Liver (tissue), 2 donors: ENCODE data around the gene SCLY.

Experiments
- CTCF ChIP-seq: fragments of 150-350 bp; IDR thresholded peaks from 2 replicates; pipeline ENCODE4 v1.5.1; 2017; ENCODE audit warnings: improper control_type of control experiment, low read depth, low read length; ENCODE audit not compliant: missing input control
- FOXA2 ChIP-seq: IDR thresholded peaks from 2 replicates; pipeline ENCODE4 v1.6.1; 2016; ENCODE audit warnings: antibody characterized with exemption
- TF ChIP-seq, protein P1 (sequence below): IDR thresholded peaks from 2 replicates; pipeline ENCODE4 v1.6.1; 2016; ENCODE audit warnings: antibody characterized with exemption, mild to moderate bottlenecking
- donor health status: healthy.

GRCh38 chr2:238143239-238143951 lies 82.6 kb downstream of the SCLY start:
- TF ChIP-seq, protein P1, sequence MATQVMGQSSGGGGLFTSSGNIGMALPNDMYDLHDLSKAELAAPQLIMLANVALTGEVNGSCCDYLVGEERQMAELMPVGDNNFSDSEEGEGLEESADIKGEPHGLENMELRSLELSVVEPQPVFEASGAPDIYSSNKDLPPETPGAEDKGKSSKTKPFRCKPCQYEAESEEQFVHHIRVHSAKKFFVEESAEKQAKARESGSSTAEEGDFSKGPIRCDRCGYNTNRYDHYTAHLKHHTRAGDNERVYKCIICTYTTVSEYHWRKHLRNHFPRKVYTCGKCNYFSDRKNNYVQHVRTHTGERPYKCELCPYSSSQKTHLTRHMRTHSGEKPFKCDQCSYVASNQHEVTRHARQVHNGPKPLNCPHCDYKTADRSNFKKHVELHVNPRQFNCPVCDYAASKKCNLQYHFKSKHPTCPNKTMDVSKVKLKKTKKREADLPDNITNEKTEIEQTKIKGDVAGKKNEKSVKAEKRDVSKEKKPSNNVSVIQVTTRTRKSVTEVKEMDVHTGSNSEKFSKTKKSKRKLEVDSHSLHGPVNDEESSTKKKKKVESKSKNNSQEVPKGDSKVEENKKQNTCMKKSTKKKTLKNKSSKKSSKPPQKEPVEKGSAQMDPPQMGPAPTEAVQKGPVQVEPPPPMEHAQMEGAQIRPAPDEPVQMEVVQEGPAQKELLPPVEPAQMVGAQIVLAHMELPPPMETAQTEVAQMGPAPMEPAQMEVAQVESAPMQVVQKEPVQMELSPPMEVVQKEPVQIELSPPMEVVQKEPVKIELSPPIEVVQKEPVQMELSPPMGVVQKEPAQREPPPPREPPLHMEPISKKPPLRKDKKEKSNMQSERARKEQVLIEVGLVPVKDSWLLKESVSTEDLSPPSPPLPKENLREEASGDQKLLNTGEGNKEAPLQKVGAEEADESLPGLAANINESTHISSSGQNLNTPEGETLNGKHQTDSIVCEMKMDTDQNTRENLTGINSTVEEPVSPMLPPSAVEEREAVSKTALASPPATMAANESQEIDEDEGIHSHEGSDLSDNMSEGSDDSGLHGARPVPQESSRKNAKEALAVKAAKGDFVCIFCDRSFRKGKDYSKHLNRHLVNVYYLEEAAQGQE = no peak
- TF ChIP-seq CTCF (no peak), FOXA2 (no peak)
